Thyroid gland (tissue), 4 donors: ENCODE measurements around the gene P2RX1.

Experiments
- POLR2A ChIP-seq, 2 donors: fragments of 450-650 bp; IDR thresholded peaks; one replicate each; pipeline ENCODE4 v1.6.1; 2017; ENCODE audit warnings: antibody characterized with exemption in 2 of 2, mild to moderate bottlenecking in 2 of 2, moderate library complexity in 1 of 2
- TF ChIP-seq, protein P1 (sequence below), 6 experiments: fragments of 200-600 bp in 3 of 6; fragments of 450-650 bp in 3 of 6; sonication (generic) in 3 of 6; IDR thresholded peaks; one replicate each; pipeline ENCODE4 v1.5.1; 2016 to 2019; ENCODE audit warnings: antibody characterized with exemption in 6 of 6, mild to moderate bottlenecking in 2 of 6, inconsistent platforms in 1 of 6, moderate library complexity in 1 of 6

- TF ChIP-seq, protein P1, sequence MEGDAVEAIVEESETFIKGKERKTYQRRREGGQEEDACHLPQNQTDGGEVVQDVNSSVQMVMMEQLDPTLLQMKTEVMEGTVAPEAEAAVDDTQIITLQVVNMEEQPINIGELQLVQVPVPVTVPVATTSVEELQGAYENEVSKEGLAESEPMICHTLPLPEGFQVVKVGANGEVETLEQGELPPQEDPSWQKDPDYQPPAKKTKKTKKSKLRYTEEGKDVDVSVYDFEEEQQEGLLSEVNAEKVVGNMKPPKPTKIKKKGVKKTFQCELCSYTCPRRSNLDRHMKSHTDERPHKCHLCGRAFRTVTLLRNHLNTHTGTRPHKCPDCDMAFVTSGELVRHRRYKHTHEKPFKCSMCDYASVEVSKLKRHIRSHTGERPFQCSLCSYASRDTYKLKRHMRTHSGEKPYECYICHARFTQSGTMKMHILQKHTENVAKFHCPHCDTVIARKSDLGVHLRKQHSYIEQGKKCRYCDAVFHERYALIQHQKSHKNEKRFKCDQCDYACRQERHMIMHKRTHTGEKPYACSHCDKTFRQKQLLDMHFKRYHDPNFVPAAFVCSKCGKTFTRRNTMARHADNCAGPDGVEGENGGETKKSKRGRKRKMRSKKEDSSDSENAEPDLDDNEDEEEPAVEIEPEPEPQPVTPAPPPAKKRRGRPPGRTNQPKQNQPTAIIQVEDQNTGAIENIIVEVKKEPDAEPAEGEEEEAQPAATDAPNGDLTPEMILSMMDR (IDR thresholded peaks at IDR 0.05) = no peak
- no peak for TF ChIP-seq POLR2A (IDR thresholded peaks at IDR 0.05)
These were observed 19.4 kb downstream of the P2RX1 start for GRCh38 chr17:3896968-3897235.
